Measurements from ENCODE around the gene FOXM1. TPM values are rescaled to one million over a fixed set of nuclear protein-coding genes. Genes with fewer than 3 reads are reported as not detected.

Gene FOXM1
- total and polyA plus RNA-seq, 2 of the 13 experiments (the other 11 are each of a cell fraction or from before 2014, with no cell fraction given) = 17.1 to 25.9 TPM

GRCh38 chr12:2890388-2891239, 13.6 kb upstream of the FOXM1 start, which contains the start of gene TULP3 (continued):
- TF ChIP-seq ZNF556 (CRISPR knock-in tag; IDR thresholded peaks at IDR 0.05; ENCODE audit: borderline replicate concordance) = peak; percentile 75; the same call in 1 of the 2 replicates
- TF ChIP-seq, protein P1, sequence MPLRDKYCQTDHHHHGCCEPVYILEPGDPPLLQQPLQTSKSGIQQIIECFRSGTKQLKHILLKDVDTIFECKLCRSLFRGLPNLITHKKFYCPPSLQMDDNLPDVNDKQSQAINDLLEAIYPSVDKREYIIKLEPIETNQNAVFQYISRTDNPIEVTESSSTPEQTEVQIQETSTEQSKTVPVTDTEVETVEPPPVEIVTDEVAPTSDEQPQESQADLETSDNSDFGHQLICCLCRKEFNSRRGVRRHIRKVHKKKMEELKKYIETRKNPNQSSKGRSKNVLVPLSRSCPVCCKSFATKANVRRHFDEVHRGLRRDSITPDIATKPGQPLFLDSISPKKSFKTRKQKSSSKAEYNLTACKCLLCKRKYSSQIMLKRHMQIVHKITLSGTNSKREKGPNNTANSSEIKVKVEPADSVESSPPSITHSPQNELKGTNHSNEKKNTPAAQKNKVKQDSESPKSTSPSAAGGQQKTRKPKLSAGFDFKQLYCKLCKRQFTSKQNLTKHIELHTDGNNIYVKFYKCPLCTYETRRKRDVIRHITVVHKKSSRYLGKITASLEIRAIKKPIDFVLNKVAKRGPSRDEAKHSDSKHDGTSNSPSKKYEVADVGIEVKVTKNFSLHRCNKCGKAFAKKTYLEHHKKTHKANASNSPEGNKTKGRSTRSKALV (CRISPR knock-in tag; IDR thresholded peaks at IDR 0.05) = 0 out of 2 replicates have a peak, but pooled peaks have one; percentile 38
- TF ChIP-seq ZBTB20 (CRISPR knock-in tag; IDR thresholded peaks at IDR 0.05; ENCODE audit: borderline replicate concordance, low read depth) = peak; percentile 61; the same call in 1 of the 2 replicates
- TF ChIP-seq SRSF1 (optimal IDR thresholded peaks at IDR 0.05; ENCODE audit: low read depth, low read length) = no peak
- TF ChIP-seq, protein P2, sequence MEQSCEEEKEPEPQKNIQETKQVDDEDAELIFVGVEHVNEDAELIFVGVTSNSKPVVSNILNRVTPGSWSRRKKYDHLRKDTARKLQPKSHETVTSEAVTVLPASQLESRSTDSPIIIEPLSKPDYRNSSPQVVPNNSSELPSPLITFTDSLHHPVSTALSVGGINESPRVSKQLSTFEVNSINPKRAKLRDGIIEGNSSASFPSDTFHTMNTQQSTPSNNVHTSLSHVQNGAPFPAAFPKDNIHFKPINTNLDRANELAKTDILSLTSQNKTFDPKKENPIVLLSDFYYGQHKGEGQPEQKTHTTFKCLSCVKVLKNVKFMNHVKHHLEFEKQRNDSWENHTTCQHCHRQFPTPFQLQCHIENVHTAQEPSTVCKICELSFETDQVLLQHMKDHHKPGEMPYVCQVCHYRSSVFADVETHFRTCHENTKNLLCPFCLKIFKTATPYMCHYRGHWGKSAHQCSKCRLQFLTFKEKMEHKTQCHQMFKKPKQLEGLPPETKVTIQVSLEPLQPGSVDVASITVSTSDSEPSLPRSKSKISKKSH (CRISPR knock-in tag; IDR thresholded peaks at IDR 0.05; ENCODE audit: borderline replicate concordance) = 0 out of 2 replicates have a peak, but pooled peaks have one; percentile 36
- TF ChIP-seq ZFP91 (CRISPR knock-in tag; IDR thresholded peaks at IDR 0.05; ENCODE audit: borderline replicate concordance) = peak; percentile 83; the same call in 1 of the 2 replicates
- no peak for TF ChIP-seq ATRX (CRISPR knock-in tag; IDR thresholded peaks at IDR 0.05; ENCODE audit: borderline replicate concordance)
- peak; percentile 59; the same call in 1 of the 2 replicates for TF ChIP-seq ZSCAN25 (CRISPR knock-in tag; IDR thresholded peaks at IDR 0.05)
- TF ChIP-seq TP53 (CRISPR knock-in tag; conservative IDR thresholded peaks at IDR 0.05) = peak; percentile 31; the same call in 1 of the 2 replicates
- TF ChIP-seq ATF1 (CRISPR knock-in tag; IDR thresholded peaks at IDR 0.05) = no peak
- no peak for TF ChIP-seq MTA3 (CRISPR knock-in tag; IDR thresholded peaks at IDR 0.05)
- TF ChIP-seq TOE1 (CRISPR knock-in tag; IDR thresholded peaks at IDR 0.05) = no peak
- no peak for TF ChIP-seq TBL1XR1 (IDR thresholded peaks at IDR 0.05; ENCODE audit: borderline replicate concordance, low read length, partially characterized antibody)
- TF ChIP-seq ZFP90 (CRISPR knock-in tag; IDR thresholded peaks at IDR 0.05; ENCODE audit: borderline replicate concordance) = 0 out of 2 replicates have a peak, but pooled peaks have one; percentile 13
- TF ChIP-seq, protein P3, sequence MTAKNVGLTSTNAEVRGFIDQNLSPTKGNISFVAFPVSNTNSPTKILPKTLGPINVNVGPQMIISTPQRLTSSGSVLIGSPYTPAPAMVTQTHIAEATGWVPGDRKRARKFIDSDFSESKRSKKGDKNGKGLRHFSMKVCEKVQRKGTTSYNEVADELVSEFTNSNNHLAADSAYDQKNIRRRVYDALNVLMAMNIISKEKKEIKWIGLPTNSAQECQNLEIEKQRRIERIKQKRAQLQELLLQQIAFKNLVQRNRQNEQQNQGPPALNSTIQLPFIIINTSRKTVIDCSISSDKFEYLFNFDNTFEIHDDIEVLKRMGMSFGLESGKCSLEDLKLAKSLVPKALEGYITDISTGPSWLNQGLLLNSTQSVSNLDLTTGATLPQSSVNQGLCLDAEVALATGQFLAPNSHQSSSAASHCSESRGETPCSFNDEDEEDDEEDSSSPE (CRISPR knock-in tag; IDR thresholded peaks at IDR 0.05) = peak; percentile 93
- no peak for TF ChIP-seq ZNF557 (CRISPR knock-in tag; IDR thresholded peaks at IDR 0.05)
- TF ChIP-seq ZNF749 (CRISPR knock-in tag; IDR thresholded peaks at IDR 0.05; ENCODE audit: borderline replicate concordance) = no peak
- TF ChIP-seq, protein P4, sequence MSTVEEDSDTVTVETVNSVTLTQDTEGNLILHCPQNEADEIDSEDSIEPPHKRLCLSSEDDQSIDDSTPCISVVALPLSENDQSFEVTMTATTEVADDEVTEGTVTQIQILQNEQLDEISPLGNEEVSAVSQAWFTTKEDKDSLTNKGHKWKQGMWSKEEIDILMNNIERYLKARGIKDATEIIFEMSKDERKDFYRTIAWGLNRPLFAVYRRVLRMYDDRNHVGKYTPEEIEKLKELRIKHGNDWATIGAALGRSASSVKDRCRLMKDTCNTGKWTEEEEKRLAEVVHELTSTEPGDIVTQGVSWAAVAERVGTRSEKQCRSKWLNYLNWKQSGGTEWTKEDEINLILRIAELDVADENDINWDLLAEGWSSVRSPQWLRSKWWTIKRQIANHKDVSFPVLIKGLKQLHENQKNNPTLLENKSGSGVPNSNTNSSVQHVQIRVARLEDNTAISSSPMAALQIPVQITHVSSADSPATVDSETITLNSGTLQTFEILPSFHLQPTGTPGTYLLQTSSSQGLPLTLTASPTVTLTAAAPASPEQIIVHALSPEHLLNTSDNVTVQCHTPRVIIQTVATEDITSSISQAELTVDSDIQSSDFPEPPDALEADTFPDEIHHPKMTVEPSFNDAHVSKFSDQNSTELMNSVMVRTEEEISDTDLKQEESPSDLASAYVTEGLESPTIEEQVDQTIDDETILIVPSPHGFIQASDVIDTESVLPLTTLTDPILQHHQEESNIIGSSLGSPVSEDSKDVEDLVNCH (CRISPR knock-in tag; IDR thresholded peaks at IDR 0.05) = no peak
- no peak; the same call in 1 of the 2 replicates for TF ChIP-seq ZSCAN22 (CRISPR knock-in tag; IDR thresholded peaks at IDR 0.05)
